Measurements from ENCODE around the gene POLR3C. TPM values are rescaled to one million over a fixed set of nuclear protein-coding genes. Genes with fewer than 3 reads are reported as not detected.

The POLR3C gene
- total RNA-seq, 4 donors from 2014 or later = 17.5 to 79.2 (median 34.5) TPM

DNA sequence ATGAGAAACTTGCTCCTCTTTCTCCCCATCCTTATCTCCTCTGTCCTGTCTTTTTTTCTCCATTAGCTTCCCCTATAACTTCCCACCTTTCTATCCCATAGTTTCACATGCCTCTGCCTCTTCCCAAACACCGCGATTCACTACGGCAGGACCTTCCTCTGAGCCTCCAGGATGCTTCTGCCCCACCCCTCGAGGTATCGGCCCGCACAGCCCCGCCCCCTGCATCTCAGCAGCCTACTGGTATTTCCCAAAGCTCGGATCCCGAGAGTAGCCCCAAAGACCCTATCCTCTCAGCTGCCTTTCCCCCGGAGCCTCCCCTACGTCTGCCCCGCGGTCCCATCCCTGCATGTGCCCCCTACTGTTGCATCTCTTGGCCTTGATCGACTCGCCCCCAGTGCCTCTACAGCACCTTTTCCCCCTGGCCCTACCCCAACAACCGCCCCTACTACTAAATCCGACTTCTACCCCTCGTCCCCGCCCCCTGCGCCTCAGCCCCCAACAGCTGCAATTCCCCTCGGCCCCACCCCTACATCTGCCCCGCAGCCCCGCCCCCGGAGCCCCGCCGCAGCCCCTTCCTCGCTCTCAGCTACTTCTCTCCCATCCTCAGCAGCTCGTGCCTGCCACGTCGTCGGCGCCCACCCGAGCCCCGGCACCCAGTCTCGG, 34.4 kb downstream of the POLR3C start:
- peaks cover 0 to 15% (median 3%) of the 10 kb centered on the region in 4 donors for H3K4me1 ChIP-seq
- peaks cover 0 to 32% (median 0%) of the 10 kb centered on the region in 3 donors for H3K36me3 ChIP-seq
- no peaks in the 10 kb centered on the region for H3K9me3 ChIP-seq
- TF ChIP-seq POLR2A (IDR thresholded peaks at IDR 0.05) (no peak), CTCF (IDR thresholded peaks at IDR 0.05) (no peak)
- peak overlapping the region; percentile 86 to 95 (median 89) for H3K27ac ChIP-seq
- peak; percentile 72 to 83 (median 74) for DNase-seq
- H3K4me3 ChIP-seq = peak overlapping the region; percentile 81 to 91 (median 87)
- no peaks in the 10 kb centered on the region for H3K27me3 ChIP-seq

GRCh38 chr1:145858901-145859490, 35.0 kb downstream of the POLR3C start, which contains the start of gene PIAS3:
Gene PIAS3 (minus strand): TSS chr1:145859081. CDS start chr1:145858990, 91 bp downstream.
- Histone ChIP-seq H3K27me3 (no peaks in the 10 kb centered on the region), H3K36me3 (peaks cover 0 to 26% (median 0%) of the 10 kb centered on the region in 3 donors), H3K27ac (peak within 1 kb of the TSS; percentile 86 to 95 (median 89)), H3K9me3 (no peaks in the 10 kb centered on the region), H3K4me3 (peak within 1 kb of the TSS; percentile 81 to 91 (median 87)), H3K4me1 (peaks cover 0 to 15% (median 3%) of the 10 kb centered on the region in 4 donors)
- peak; percentile 94 to 97 (median 96) for DNase-seq
- TF ChIP-seq CTCF (IDR thresholded peaks at IDR 0.05) (no peak), POLR2A (IDR thresholded peaks at IDR 0.05) (peak; percentile 55 to 77)

DNA sequence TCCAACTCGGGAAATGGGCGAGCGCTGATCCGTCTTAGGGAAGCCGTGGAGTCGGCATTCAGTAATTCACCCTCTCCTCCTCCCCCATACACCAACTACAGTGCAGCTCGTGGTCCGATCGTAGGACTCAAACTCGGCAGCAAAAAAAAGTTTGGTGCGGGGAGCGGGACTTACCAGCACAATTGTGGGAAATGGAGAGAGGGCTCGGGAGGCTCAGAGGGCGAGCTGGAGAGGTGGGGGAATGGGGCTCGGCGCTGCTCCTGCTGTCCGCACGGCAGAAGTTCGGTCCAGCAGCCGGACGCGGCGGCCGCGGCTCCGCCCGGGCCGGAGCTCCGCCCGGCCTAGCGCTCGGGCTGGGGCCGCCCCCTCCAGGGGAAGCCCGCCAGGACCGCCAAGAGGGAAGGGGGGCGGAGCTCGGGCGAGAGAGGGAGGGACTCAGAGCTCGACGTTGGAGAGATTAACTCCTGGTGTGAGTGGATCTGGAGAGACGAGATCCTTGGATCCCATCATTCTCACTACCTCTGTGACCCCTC, 35.6 kb downstream of the POLR3C start:
- Histone ChIP-seq H3K4me3 (peak overlapping the region; percentile 81 to 91 (median 87)), H3K27me3 (no peaks in the 10 kb centered on the region), H3K27ac (peak overlapping the region; percentile 86 to 95 (median 89)), H3K4me1 (peaks cover 0 to 15% (median 3%) of the 10 kb centered on the region in 4 donors), H3K9me3 (no peaks in the 10 kb centered on the region), H3K36me3 (peaks cover 0 to 22% (median 0%) of the 10 kb centered on the region in 3 donors)
- TF ChIP-seq CTCF (IDR thresholded peaks at IDR 0.05) (peak in 2 of 6 experiments; percentile 9 to 11), POLR2A (IDR thresholded peaks at IDR 0.05) (peak; percentile 34 to 51)
- peak; percentile 89 to 94 (median 89) for DNase-seq

GRCh38 chr1:145863282-145864018, 39.5 kb downstream of the POLR3C start:
- Histone ChIP-seq H3K9me3 (no peaks in the 10 kb centered on the region), H3K4me3 (no peak overlapping the region), H3K27me3 (no peaks in the 10 kb centered on the region), H3K36me3 (no peaks in the 10 kb centered on the region), H3K27ac (no peak overlapping the region), H3K4me1 (peaks cover 0 to 4% (median 1%) of the 10 kb centered on the region in 4 donors)
- no peak for TF ChIP-seq POLR2A (IDR thresholded peaks at IDR 0.05)
- TF ChIP-seq CTCF (IDR thresholded peaks at IDR 0.05) = no peak
- DNase-seq = no peak

GRCh38 chr1:145868232-145868631, 44.2 kb downstream of the POLR3C start:
- Histone ChIP-seq H3K27ac (no peak overlapping the region), H3K36me3 (no peaks in the 10 kb centered on the region), H3K4me1 (peaks cover 0 to 9% (median 3%) of the 10 kb centered on the region in 4 donors), H3K9me3 (no peaks in the 10 kb centered on the region), H3K27me3 (no peaks in the 10 kb centered on the region), H3K4me3 (no peak overlapping the region)
- no peak for DNase-seq
- TF ChIP-seq CTCF (IDR thresholded peaks at IDR 0.05) (no peak), POLR2A (IDR thresholded peaks at IDR 0.05) (no peak)

Measured in Peyer's patch (tissue), 4 donors.